Neural cell (in vitro differentiated cells): ENCODE measurements around the gene ZHX3. TPM values are rescaled to one million over a fixed set of nuclear protein-coding genes. Genes with fewer than 3 reads are reported as not detected.

Experiments
- H2AFZ ChIP-seq: fragments of 200-600, 300-800 bp; sonication (generic), shearing (Covaris generic); 2 replicates; pipeline ENCODE4 v1.6.0; 2014; ENCODE audit warnings: low read depth, mild to moderate bottlenecking, antibody characterized with exemption, low read length, moderate library complexity
- H3F3A ChIP-seq: fragments of 200-600 bp; shearing (Covaris generic); 2 replicates; pipeline ENCODE4 v1.6.1; 2016; ENCODE audit warnings: mild to moderate bottlenecking, moderate library complexity, mixed read lengths, antibody characterized with exemption, low read length; ENCODE audit not compliant: insufficient read depth, poor library complexity, severe bottlenecking
- H3K27ac ChIP-seq: fragments of 200-600, 300-800 bp; sonication (generic), shearing (Covaris generic); 2 replicates; pipeline ENCODE4 v1.5.1; 2014; ENCODE audit warnings: mild to moderate bottlenecking, low read length, moderate library complexity
- H3K27me3 ChIP-seq: fragments of 300-800, 200-600 bp; sonication (generic), shearing (Covaris generic); 2 replicates; pipeline ENCODE4 v1.6.0; 2014; ENCODE audit warnings: mild to moderate bottlenecking, low read depth, low read length, moderate library complexity; ENCODE audit not compliant: insufficient read depth
- H3K36me3 ChIP-seq: fragments of 300-800, 200-600 bp; sonication (generic), shearing (Covaris generic); 2 replicates; pipeline ENCODE4 v1.5.1; 2014; ENCODE audit warnings: mild to moderate bottlenecking, antibody characterized with exemption, low read length, moderate library complexity; ENCODE audit not compliant: insufficient read depth
- H3K4me2 ChIP-seq: fragments of 300-800, 200-600 bp; sonication (generic), shearing (Covaris generic); 2 replicates; pipeline ENCODE4 v1.6.0; 2014; ENCODE audit warnings: mild to moderate bottlenecking, low read length
- H3K4me3 ChIP-seq: fragments of 300-800, 200-600 bp; sonication (generic), shearing (Covaris generic); 2 replicates; pipeline ENCODE4 v1.5.1; 2014; ENCODE audit warnings: mild to moderate bottlenecking, low read length, moderate library complexity
- H3K79me2 ChIP-seq: fragments of 200-600 bp; shearing (Covaris generic); replicated peaks from 2 replicates; pipeline ENCODE4 v1.6.0; 2014; ENCODE audit warnings: mild to moderate bottlenecking, low read length, moderate library complexity; ENCODE audit not compliant: insufficient read depth
- H3K9ac ChIP-seq: fragments of 300-800, 200-600 bp; sonication (generic), shearing (Covaris generic); 2 replicates; pipeline ENCODE4 v1.6.1; 2016; ENCODE audit warnings: mild to moderate bottlenecking, low read length, mixed read lengths
- H3K9me2 ChIP-seq: fragments of 200-600 bp; shearing (Covaris generic); 2 replicates; pipeline ENCODE4 v1.6.1; 2016; ENCODE audit warnings: mild to moderate bottlenecking, low read length, mixed read lengths; ENCODE audit not compliant: insufficient read depth
- H3K9me3 ChIP-seq: fragments of 200-600, 300-800 bp; sonication (generic), shearing (Covaris generic); 2 replicates; pipeline ENCODE4 v1.6.1; 2016; ENCODE audit warnings: mild to moderate bottlenecking, mixed run types, low read length, moderate library complexity, mixed read lengths
- H4K20me1 ChIP-seq: fragments of 200-600 bp; shearing (Covaris generic); 2 replicates; pipeline ENCODE4 v1.6.1; 2016; ENCODE audit warnings: mild to moderate bottlenecking, mixed run types; ENCODE audit not compliant: insufficient read depth
- CTCF ChIP-seq: fragments of 450-650 bp; IDR thresholded peaks from 2 replicates; pipeline ENCODE4 v1.5.1; 2014; ENCODE audit warnings: antibody characterized with exemption, mild to moderate bottlenecking, moderate library complexity; ENCODE audit not compliant: poor library complexity, severe bottlenecking
- EP300 ChIP-seq: fragments of 450-650 bp; conservative IDR thresholded peaks from 2 replicates; pipeline ENCODE4 v1.6.1; 2014; ENCODE audit warnings: antibody characterized with exemption, mild to moderate bottlenecking, moderate library complexity; ENCODE audit not compliant: poor library complexity, severe bottlenecking
- EZH2 ChIP-seq: fragments of 200-600, 300-800 bp; shearing (Covaris generic), sonication (generic); IDR thresholded peaks from 2 replicates; pipeline ENCODE4 v1.6.1; 2014; ENCODE audit warnings: antibody characterized with exemption, low read length, borderline replicate concordance, mild to moderate bottlenecking; ENCODE audit not compliant: insufficient read depth, poor library complexity, severe bottlenecking
- MXI1 ChIP-seq: fragments of 450-650 bp; conservative IDR thresholded peaks from 2 replicates; pipeline ENCODE4 v1.6.1; 2014; ENCODE audit warnings: antibody characterized with exemption, mild to moderate bottlenecking; ENCODE audit not compliant: poor library complexity, severe bottlenecking
- POLR2AphosphoS5 ChIP-seq: IDR thresholded peaks from 2 replicates; pipeline ENCODE4 v1.6.1; 2012
- RAD21 ChIP-seq: fragments of 450-650 bp; conservative IDR thresholded peaks from 2 replicates; pipeline ENCODE4 v1.6.1; 2014; ENCODE audit warnings: antibody characterized with exemption, mild to moderate bottlenecking, moderate library complexity
- REST ChIP-seq: IDR thresholded peaks from 2 replicates; pipeline ENCODE4 v1.6.1; 2012; ENCODE audit warnings: borderline replicate concordance
- SMC3 ChIP-seq: fragments of 450-650 bp; conservative IDR thresholded peaks from 2 replicates; pipeline ENCODE4 v1.6.1; 2014; ENCODE audit warnings: antibody characterized with exemption, mild to moderate bottlenecking, moderate library complexity; ENCODE audit not compliant: poor library complexity
- TAF1 ChIP-seq: IDR thresholded peaks from 2 replicates; pipeline ENCODE4 v1.6.1; 2012; ENCODE audit warnings: low read depth
- polyA plus RNA-seq: library from polyadenylated mRNA; depleted of rRNA; stranded (reverse); fragments of >200 nt; gene quantifications from 2 replicates; pipeline ENCODE4 v1.2.3, GENCODE V29; 2014

Gene ZHX3
- polyA plus RNA-seq, 1 donor from 2014 or later, result 10.3 TPM

- Histone ChIP-seq H3K27me3 (no peaks in the 10 kb centered on the region), H3K4me3 (no peak overlapping the region), H3K9ac (no peak overlapping the region), H3K9me3 (peaks cover 6% of the 10 kb centered on the region), H3K79me2 (no peaks in the 10 kb centered on the region), H3F3A (no peaks in the 10 kb centered on the region), H2AFZ (no peak overlapping the region), H3K4me2 (no peak overlapping the region), H4K20me1 (no peaks in the 10 kb centered on the region), H3K9me2 (no peaks in the 10 kb centered on the region), H3K36me3 (peaks cover 26% of the 10 kb centered on the region), H3K27ac (no peak overlapping the region)
- no peak for TF ChIP-seq REST
- TF ChIP-seq EZH2, result no peak
- no peak for TF ChIP-seq MXI1
- no peak for TF ChIP-seq EP300
- TF ChIP-seq POLR2AphosphoS5, result no peak
- TF ChIP-seq RAD21, result no peak
- no peak for TF ChIP-seq CTCF
- TF ChIP-seq SMC3, result no peak
- no peak for TF ChIP-seq TAF1
Observed at GRCh38 chr20:41205313-41205712, 112.2 kb downstream of the ZHX3 start.

- H3K36me3 ChIP-seq, result peaks cover 26% of the 10 kb centered on the region
- H3K27ac ChIP-seq, result no peak overlapping the region
- H3K27me3 ChIP-seq, result no peaks in the 10 kb centered on the region
- no peaks in the 10 kb centered on the region for H3F3A ChIP-seq
- no peaks in the 10 kb centered on the region for H3K9me2 ChIP-seq
- H3K79me2 ChIP-seq, result no peaks in the 10 kb centered on the region
- TF ChIP-seq TAF1 (no peak), RAD21 (no peak), EZH2 (no peak), SMC3 (no peak), REST (no peak), CTCF (no peak), POLR2AphosphoS5 (no peak), EP300 (no peak), MXI1 (no peak)
- peaks cover 6% of the 10 kb centered on the region for H3K9me3 ChIP-seq
- H2AFZ ChIP-seq, result no peak overlapping the region
- H3K4me2 ChIP-seq, result no peak overlapping the region
- no peak overlapping the region for H3K4me3 ChIP-seq
- no peaks in the 10 kb centered on the region for H4K20me1 ChIP-seq
- H3K9ac ChIP-seq, result no peak overlapping the region
Observed at GRCh38 chr20:41204304-41205265, 112.9 kb downstream of the ZHX3 start.
